ENCODE measurements around the gene FMO3. TPM values are rescaled to one million over a fixed set of nuclear protein-coding genes. Genes with fewer than 3 reads are reported as not detected.

FMO3 gene
- total RNA-seq (2014; rRNA removed; shearing (Covaris generic)) (not detected in 2 replicates), total RNA-seq (2022) (not detected in 2 replicates), Bru-seq, nascent RNA (percentile 5 among the genes with signal in this experiment), BruChase-seq, experiment 1, labeled RNA remaining after a 6-hour chase (percentile 13 among the genes with signal in this experiment), BruChase-seq, experiment 2, labeled RNA remaining after a 2-hour chase (percentile 10 among the genes with signal in this experiment)
- long read RNA-seq, partial matches to known transcripts: 0 of 1 reads
- long read RNA-seq, other reads (novel, unspliced or antisense): 1 of 1 reads

GRCh38 chr1:171090604-171091003 is at the start of gene FMO3:
TSS of gene FMO3 (plus strand) at chr1:171090905. CDS start at chr1:171092659, 1,754 bp downstream.
- ChIA-PET POLR2A (no interaction called here), CTCF (ENCODE audit: unreplicated experiment) (interaction anchor here (0.8 kb wide), 1 partner anchor 9 kb away, joined by 3 read pairs; no protein-coding TSS in a partner anchor)
- Histone ChIP-seq H3K27ac (ENCODE audit: low read depth, low read length, poor library complexity, severe bottlenecking) (no peak within 1 kb of the TSS), H2AFZ (ENCODE audit: low read length) (no peak within 1 kb of the TSS), H3K4me3 (ENCODE audit: low read depth, low read length, poor library complexity, severe bottlenecking) (no peak within 1 kb of the TSS), H3K4me1 (ENCODE audit: insufficient read depth, low read length, poor library complexity, severe bottlenecking) (no peaks in the 10 kb centered on the region), H3K9me3 (ENCODE audit: low read length) (no peaks in the 10 kb centered on the region), H3K79me2 (ENCODE audit: insufficient read depth, low read depth, low read length) (no peaks in the 10 kb centered on the region), H3K4me2 (ENCODE audit: low read length) (no peak within 1 kb of the TSS), H3K36me3 (ENCODE audit: insufficient read depth, low read length) (no peaks in the 10 kb centered on the region), H4K20me1 (ENCODE audit: insufficient read depth, low read length) (no peaks in the 10 kb centered on the region), H3K9me2 (ENCODE audit: insufficient read depth, low read length) (no peaks in the 10 kb centered on the region)
- BruUV-seq (replicated peaks): no TSS peak
- TF ChIP-seq EZH2phosphoT487 (IDR thresholded peaks at IDR 0.05; ENCODE audit: borderline replicate concordance, low read depth, low read length): no peak
- TF ChIP-seq, protein P1, sequence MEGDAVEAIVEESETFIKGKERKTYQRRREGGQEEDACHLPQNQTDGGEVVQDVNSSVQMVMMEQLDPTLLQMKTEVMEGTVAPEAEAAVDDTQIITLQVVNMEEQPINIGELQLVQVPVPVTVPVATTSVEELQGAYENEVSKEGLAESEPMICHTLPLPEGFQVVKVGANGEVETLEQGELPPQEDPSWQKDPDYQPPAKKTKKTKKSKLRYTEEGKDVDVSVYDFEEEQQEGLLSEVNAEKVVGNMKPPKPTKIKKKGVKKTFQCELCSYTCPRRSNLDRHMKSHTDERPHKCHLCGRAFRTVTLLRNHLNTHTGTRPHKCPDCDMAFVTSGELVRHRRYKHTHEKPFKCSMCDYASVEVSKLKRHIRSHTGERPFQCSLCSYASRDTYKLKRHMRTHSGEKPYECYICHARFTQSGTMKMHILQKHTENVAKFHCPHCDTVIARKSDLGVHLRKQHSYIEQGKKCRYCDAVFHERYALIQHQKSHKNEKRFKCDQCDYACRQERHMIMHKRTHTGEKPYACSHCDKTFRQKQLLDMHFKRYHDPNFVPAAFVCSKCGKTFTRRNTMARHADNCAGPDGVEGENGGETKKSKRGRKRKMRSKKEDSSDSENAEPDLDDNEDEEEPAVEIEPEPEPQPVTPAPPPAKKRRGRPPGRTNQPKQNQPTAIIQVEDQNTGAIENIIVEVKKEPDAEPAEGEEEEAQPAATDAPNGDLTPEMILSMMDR (conservative IDR thresholded peaks at IDR 0.05; ENCODE audit: low read length): no peak
- intact Hi-C loops (cut with micrococcal nuclease; ENCODE audit: unreplicated experiment): no loop called here
- DNase-seq (ENCODE audit: low spot score): no peak

DNA sequence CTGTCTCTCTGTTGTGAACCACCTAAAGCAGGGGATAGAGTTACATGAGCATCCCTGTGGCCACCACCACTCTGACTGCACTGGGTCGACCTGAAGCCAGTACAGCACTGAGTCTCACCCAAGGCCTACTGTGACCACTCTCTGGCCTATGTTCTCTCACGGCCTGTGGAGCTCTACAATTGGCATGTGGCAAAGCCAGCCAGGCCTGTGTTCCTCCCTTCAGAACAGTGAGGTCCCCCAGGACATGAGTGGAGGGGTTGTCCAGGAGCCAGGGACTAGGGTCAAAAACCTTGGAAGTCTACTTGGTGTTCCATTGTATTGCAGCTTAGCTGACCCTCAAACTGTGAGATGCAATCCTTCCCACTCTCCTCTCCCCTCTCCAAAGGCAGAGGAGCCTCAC is 42.7 kb upstream of the FMO3 start:
- Histone ChIP-seq H2AFZ (ENCODE audit: low read length) (no peak overlapping the region), H4K20me1 (ENCODE audit: insufficient read depth, low read length) (no peaks in the 10 kb centered on the region), H3K4me1 (ENCODE audit: insufficient read depth, low read length, poor library complexity, severe bottlenecking) (no peaks in the 10 kb centered on the region), H3K4me2 (ENCODE audit: low read length) (no peak overlapping the region), H3K79me2 (ENCODE audit: insufficient read depth, low read depth, low read length) (no peaks in the 10 kb centered on the region), H3K36me3 (ENCODE audit: insufficient read depth, low read length) (no peaks in the 10 kb centered on the region), H3K27ac (ENCODE audit: low read depth, low read length, poor library complexity, severe bottlenecking) (no peak overlapping the region), H3K9me3 (ENCODE audit: low read length) (no peaks in the 10 kb centered on the region), H3K4me3 (ENCODE audit: low read depth, low read length, poor library complexity, severe bottlenecking) (no peak overlapping the region), H3K9me2 (ENCODE audit: insufficient read depth, low read length) (no peaks in the 10 kb centered on the region)
- intact Hi-C loops (cut with micrococcal nuclease; ENCODE audit: unreplicated experiment): no loop called here
- no TSS peak for BruUV-seq (replicated peaks)
- TF ChIP-seq EZH2phosphoT487 (IDR thresholded peaks at IDR 0.05; ENCODE audit: borderline replicate concordance, low read depth, low read length): no peak
- TF ChIP-seq, protein P1 (conservative IDR thresholded peaks at IDR 0.05; ENCODE audit: low read length): no peak
- CTCF ChIA-PET (ENCODE audit: unreplicated experiment): no interaction called here
- POLR2A ChIA-PET: no interaction called here
- DNase-seq (ENCODE audit: low spot score): no peak

GRCh38 chr1:171052977-171053376 is 37.7 kb upstream of the FMO3 start:
- Histone ChIP-seq H3K36me3 (ENCODE audit: insufficient read depth, low read length) (no peaks in the 10 kb centered on the region), H3K9me3 (ENCODE audit: low read length) (no peaks in the 10 kb centered on the region), H2AFZ (ENCODE audit: low read length) (no peak overlapping the region), H3K4me2 (ENCODE audit: low read length) (no peak overlapping the region), H3K4me1 (ENCODE audit: insufficient read depth, low read length, poor library complexity, severe bottlenecking) (no peaks in the 10 kb centered on the region), H3K79me2 (ENCODE audit: insufficient read depth, low read depth, low read length) (no peaks in the 10 kb centered on the region), H3K27ac (ENCODE audit: low read depth, low read length, poor library complexity, severe bottlenecking) (no peak overlapping the region), H3K9me2 (ENCODE audit: insufficient read depth, low read length) (no peaks in the 10 kb centered on the region), H3K4me3 (ENCODE audit: low read depth, low read length, poor library complexity, severe bottlenecking) (no peak overlapping the region), H4K20me1 (ENCODE audit: insufficient read depth, low read length) (no peaks in the 10 kb centered on the region)
- DNase-seq (ENCODE audit: low spot score): no peak
- intact Hi-C loops (cut with micrococcal nuclease; ENCODE audit: unreplicated experiment): no loop called here
- BruUV-seq (replicated peaks): no TSS peak
- TF ChIP-seq EZH2phosphoT487 (IDR thresholded peaks at IDR 0.05; ENCODE audit: borderline replicate concordance, low read depth, low read length): no peak
- TF ChIP-seq, protein P1 (conservative IDR thresholded peaks at IDR 0.05; ENCODE audit: low read length): no peak
- POLR2A ChIA-PET: no interaction called here
- CTCF ChIA-PET (ENCODE audit: unreplicated experiment): no interaction called here
